Stimulated activated CD4-positive, alpha-beta T cell treated with anti-CD3 and anti-CD28 coated beads, Interleukin-4, amount 100 ng/mL, for 48 hours (primary cell): Measurements from ENCODE around the gene TANC1.
A peak's percentile ranks its signal among the peaks of the same experiment; 100 is the strongest.

Experiments
- DNase-seq, 2 donors: peaks; one replicate each; pipeline ENCODE4 v3.0.0-alpha.2; 2020; ENCODE audit warnings: low read depth in 2 of 2

Gene TANC1

DNA sequence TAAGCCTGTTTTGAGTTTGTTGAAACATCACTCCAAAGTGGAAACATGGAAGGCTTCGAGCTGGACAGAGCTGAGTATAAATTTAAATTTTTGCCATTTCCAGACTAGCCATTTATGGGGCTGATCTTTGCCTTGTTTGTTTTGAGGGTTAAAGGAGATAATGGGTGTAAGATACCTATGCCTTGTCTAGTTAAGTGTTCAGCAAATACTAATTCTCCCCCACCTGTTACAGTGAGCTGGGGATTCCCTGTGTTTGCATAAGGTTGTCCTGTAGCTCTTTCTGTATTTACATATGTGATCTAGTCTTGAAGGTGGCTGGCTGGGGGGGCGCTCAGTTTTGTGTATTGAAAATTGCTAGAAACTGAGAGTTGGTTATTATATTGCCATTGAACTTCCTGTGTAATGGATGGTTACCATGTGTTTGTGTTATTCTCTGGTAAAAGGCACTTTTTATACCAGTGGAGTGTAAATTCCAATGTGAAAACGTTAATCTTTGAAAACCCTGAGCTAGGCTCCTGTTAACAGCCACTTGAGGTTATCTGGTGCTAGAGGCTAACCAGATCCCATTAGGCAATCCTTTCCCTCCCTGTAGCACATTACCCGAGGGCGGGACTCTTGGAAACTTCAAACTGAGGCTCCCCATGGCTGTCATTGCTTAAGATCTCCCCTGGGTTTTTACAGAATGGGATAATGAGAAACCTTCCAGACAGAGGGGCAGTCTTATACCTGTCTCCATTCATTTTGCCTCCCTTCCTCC, 26.7 kb downstream of the TANC1 start:
- no peak for DNase-seq

DNA sequence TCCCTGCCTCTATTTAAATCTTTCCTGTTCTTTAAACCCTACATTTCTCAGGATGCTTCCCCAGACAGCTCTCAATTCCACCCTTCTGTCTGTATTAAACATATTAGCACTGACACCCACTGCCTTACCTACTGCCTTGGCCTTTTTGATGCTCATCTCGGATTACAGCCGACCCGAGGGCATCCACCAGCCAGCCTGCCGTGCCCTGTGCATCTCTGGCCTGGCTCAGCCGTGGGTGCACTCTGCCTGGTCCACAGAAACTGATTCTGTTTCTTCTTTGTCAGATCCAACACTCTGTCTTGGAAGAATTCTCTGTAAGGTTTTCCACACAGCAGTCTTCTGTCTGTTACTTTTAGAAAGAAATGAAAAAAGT, 27.2 kb downstream of the TANC1 start:
- DNase-seq: no peak

DNA sequence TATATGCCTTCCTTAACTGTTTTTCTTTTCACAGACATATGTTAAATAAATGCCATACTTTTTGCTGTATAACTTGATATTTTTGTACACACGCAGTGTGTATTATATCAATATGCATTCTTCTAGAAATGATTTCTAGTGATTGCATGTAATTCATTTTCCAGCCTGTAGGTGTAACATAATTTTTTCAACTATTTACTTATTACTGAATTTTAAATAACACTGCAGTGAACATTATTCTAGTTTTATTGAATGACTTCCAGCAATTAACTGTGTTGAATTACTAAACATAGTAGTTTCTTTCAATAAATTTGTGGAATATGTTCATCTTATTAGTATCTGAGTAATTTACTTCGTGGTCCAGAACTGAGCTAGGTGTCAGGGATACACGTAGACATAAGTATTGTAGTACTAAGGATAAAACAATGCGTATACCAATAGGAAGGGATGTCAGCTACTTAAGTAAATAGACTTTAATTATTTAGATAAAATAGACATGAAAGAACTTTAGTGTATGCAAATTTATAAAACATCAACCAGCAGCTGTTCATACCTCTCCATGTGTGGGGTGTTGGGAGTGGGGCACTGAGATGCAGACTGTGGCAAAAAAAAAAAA, 28.0 kb downstream of the TANC1 start:
- DNase-seq: no peak

DNA sequence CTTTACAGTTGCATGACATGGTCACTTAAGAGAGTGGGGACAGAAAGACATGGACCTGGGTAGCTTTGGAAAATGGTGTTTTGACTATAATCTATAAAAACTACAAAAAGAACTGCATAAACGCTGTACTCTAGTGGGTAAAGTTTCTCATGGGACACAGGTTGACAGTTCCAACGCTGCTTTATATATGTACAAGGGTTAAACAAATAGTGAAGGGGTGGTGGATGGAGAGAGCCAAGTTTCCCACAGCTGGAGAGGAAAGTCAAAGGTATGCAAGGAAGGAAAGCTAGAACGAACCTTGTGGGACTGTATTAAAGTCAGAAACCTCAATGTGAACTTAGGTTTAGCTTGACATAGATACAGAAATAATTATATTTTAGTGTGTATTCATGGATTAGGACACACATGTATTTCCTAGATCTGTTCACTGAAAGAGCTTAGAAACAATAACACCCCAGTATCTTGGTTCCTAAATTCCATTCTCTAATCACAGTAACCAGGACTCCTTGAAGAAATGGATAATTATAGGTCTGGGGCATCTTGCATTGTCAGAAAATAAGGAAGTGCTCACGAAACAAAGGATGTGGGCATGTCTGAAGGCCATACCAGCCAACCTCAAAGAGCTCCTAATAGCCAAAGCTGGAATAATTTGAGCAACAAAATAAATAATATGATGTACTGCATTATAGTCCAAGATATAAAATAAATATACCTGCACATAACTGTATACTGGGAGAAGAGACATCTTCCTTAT, 28.8 kb downstream of the TANC1 start:
- DNase-seq: no peak

DNA sequence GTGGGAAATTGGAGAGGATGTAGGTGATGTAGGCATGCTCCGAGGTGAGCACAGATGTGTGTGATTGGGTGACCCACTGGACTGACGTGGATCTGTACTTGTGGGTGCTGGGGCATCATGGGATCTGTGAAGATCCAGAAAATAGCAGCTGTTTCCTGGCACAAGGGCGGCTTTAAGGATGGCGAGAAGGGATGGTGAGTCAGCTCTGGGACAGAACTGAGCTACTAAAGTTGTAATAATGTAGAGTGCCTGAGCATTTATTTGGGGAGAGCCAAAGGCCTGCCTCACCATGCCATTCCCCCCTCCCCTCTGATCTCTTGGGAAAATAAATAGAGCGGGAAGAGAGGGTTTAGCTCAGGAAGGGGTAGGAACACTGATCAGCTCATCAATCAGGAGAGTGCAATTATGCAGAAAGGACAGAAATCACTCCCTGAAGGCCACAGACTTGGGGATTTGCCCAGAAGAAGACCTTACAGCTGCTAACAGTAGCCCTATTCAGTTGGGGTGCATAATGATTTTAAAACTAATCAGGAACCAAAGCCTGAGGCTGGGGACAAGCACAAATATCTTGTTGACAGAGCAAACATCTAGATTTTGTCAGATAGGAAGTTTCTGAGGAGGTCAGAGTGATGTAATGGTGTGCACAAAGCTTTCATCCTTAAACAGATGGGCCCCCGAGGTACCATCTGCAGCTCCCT, 30.3 kb downstream of the TANC1 start:
- no peak for DNase-seq

DNA sequence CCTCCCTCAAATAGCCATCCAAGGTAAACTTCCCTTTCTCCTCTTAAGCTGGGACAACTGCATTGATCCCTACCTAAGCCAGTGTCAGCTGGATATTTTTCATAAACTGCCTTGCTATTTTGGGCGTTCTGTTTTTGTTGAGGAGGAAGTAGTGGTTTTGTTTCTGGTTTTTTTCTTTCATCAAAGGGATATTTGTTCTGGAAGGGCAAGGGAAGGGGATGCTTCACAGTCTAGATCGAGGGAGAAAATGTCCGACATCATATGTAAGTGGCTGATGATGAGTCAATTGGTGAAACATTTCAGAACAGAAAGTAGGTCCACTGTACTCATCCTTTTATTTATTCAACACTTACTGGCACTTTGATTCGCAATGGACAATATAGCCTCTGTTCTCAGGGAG, 31.0 kb downstream of the TANC1 start:
- no peak for DNase-seq

DNA sequence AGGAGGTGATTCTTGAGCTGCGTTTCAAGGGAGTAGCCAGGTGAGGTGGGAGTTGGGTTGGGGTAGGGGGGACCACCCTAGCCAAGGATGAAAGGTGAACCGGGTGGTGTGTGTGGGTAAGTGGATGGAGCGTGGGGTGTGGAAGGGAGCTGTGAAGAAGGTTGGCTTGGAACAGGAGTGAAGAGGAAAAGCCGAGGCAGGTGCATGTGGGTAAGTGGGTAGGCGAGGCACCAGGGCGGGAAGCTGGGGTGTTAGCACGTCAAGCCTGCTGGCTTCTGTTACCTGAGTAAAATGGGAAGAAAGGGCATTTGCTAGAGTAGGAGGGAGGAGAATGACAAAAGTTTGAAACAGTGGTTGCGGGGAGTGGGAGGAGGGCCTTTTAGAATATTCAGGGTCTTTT, 31.6 kb downstream of the TANC1 start:
- DNase-seq: no peak

DNA sequence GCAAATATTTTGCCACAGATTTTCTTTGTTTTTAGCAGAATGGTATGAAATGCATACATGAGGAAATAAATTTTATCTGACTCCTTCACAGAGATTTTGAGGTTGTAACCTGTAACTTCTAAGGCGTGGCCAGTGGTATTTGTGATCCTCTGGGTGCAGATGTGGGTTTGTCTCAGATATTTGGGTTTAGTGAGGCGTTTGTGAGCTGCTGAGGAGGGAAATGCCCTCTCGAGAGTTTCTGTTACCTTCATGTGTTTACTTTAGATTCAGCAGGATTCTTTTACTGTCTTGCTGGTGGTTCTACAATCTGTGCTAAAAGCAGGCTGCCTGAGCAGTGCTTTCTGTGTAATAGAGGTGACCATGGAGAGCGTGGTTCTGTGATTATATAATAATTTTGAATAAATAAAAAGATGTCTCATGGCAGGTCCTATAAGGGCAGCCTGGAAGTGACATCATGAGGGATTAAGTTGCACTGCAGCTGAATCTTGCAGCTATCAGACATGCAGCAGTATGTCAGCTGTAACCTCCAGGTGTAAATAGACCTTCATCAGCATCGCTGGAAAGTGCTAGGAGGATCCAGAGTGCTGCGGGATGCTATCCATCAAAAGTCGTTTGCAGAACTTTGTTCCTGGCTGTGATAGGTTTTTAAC, 34.1 kb downstream of the TANC1 start:
- DNase-seq: no peak

DNA sequence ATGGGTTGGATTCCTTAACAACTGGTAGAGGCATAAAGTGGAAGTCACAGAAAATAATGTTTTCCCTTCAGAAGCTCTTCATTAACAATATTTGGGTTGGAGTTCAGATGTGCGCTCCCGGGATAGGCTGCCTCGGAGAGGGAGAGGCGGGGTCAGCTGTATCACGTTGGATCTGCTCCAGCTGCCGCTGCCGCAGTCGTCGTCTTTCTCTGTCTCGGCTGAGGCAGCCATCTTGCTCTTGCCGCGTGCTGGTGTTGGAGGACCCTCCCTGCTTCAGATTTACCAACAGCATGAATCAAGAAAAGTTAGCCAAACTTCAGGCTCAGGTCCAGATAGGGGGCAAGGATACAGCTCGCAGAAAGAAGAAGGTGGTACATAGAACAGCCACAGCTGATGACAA, 35.1 kb downstream of the TANC1 start:
- no peak for DNase-seq

DNA sequence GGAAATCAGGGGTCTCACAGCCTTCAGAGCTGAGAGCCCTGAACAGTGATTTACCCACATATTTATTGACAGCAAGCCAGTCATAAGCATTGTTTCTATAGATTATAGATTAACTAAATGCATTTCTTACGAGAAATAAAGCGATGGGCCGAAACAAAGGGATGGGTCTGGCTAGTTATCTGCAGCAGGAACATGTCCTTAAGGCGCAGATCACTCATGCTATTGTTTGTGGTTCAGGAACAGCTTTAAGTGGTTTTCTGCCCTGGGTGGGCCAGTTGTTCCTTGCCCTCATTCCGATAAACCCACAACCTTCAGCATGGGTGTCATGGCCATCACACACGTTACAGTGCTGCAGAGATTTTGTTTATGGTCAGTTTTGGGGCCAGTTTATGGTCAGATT, 36.4 kb downstream of the TANC1 start:
- no peak for DNase-seq

DNA sequence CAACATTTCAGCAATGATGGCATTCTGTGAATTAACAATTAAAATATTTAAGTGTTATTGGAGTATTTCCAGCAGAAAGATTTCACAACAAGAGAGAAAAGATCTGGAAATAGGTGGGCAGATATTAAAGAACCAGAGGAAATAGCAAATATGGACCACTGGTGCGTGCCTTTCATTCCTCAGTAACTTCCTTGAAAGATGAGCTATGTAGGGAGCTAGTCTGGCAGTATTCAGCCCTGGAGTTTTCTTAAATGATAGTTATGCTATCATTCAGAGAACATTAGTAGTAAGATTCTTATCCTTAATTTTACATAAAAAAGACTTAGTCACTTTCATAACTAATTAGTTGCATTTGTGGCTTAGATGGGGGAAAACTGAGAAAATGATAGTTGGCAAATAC, 41.5 kb downstream of the TANC1 start:
- DNase-seq: no peak

DNA sequence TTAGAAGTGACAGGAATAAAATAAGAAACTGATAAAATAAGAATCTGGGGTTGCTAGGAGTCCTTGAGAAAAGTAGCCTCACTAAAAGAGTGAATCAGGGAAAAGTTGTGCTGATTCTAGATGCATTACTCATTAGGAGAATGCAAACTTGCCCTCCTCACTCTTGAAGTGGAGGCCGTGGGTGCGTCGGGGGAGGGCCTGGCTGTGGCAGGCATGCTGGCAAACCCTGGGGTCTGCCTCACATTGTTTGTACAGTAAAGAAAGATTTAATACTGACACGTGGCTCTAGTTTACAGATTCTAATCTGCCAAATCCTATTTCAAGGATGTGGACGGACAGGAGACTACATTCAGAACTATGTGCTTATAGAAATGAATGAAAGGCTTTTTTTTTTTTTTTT, 41.9 kb downstream of the TANC1 start:
- DNase-seq: peak; percentile 3 to 5

DNA sequence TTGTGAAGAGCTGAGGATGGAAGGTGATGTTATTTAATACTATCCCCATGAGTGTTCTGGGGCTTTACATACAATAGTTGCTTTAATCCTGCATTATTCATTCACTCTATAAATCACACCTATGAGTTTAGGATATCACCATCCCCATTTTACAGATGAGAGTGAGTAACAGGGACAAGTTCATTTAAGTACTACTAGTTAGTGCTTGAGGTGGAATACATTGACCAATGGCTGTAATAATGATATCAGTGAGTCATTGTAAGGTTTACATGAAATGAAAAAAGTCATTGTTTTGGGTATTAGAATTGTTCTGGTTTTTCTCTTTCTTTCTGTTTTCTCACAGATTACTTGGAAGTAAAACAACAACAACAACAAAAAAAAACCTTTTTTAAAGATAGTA, 42.5 kb downstream of the TANC1 start:
- DNase-seq: no peak

DNA sequence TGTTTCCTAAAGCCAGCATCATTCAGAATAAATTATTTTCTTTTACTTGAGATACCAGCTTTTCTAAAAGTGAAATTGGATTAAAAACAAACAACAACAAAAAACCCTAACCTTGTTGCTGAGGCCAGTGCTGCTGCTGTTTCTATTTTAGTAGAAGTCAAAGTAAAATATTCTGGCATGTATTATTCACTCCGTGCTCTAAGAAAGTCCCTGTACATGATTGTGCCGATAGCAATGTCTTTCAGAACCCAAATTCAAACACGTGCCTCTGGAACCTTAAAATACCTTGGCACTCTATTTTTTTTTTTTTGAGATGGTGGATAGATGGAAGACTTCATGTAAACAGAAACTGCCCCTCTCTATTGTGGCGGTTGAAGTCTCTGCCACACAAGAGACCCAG, 43.7 kb downstream of the TANC1 start:
- no peak for DNase-seq

DNA sequence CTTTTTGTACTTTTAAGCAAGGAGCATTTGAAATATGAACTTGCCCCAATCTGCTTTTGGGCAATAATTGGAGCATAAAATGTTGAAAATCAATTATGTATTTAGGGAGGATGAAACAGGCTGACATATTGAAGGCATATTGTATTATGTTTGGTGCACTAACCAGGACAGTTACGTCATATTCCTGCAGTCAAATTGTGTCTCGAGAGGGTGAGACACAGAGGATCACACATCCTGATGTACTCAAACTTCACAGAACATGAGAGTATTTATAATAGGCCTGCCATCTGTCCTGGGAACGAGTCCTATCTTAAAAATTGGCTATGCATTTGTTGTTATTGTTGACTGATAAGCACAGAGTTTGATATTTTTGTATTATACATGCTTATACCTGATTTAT, 44.7 kb downstream of the TANC1 start:
- DNase-seq: no peak

DNA sequence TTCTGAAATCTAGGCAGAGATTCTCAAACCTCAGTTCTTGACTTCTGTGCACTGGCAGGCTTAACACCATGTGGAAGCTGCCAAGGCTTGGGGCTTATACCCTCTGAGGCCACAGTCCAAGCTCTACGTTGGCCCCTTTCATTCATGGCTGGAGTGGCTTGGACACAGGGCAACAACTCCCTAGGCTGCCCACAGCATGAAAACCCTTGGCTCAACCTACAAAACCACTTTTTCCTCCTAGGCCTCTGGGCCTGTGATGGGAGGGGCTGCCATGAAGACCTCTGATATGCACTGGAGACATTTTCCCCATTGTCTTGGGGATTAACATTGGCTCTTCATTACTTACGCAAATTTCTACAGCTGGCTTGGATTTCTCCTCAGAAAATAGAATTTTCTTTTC, 46.7 kb downstream of the TANC1 start:
- no peak for DNase-seq

DNA sequence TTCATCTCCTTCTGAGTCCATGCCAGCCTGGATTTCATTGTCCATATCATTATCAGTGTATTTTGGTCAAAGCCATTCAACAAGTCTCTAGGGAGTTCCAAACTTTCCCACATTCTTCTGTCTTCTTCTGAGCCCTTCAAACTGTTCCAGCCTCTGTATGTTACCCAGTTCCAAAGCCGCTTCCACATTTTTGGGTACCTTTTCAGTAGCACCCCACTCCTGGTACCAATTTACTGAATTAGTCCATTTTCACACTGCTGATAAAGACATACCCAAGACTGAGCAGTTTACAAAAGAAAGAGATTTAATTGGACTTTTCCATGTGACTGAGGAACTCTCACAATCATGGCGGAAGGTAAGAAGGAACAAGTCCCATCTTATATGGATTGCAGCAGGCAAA, 47.4 kb downstream of the TANC1 start:
- DNase-seq: no peak

DNA sequence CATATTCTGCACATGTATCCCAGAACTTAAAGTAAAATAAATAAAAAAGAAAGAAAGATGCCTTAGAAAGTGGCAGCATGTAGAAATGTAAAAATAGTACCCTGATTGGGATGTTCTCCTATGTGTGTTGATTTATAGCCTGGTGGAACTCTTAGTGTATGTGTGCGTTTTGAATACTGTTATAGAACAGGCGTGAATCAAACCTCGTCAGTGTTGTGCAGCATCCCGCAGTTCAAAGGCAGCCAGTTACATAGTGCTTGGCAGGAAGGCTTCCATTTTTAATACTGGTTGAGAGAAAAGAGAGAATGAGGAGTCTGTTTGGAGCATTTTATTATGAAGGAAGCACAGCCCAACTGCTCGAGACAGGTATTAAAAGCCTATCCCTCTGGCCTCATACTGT, 49.4 kb downstream of the TANC1 start:
- DNase-seq: no peak

DNA sequence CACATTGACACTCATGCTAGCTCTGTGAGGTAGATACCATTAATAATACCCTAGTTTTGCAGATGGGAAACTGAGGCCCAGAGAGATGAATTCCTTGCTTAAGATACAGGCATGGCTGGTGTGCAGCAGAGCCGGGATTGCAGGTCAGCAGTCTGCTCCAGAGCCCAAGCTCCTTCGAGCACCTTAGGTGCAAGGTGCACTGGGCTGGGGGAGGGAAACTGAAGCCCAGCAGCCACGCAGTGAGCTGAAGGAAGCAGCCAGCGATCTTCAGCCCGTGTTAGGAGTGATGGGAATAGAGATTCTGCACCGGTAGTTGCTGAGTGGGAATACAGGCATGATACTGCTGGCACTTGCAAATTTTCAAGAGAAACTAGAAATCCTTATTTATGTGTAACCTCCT, 50.6 kb downstream of the TANC1 start:
- no peak for DNase-seq

DNA sequence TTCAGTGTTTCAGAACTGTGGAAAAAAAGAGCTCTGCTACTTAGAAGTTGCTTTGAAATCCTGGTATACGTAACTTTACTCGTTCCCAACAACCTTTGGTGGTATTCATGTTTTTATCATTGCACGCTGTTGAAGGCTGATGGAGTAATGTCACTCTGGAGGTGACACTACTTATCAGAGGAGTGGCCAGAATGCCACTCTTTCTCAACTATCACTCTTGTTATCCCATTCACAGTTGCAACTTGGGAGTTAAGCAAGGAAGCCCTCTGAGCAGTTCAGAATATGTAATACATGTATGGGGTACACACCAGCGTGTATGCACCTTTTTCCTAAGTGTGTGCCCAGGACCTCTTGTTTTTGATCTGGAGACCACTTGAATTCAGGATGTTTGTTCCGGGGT, 53.6 kb downstream of the TANC1 start:
- no peak for DNase-seq

DNA sequence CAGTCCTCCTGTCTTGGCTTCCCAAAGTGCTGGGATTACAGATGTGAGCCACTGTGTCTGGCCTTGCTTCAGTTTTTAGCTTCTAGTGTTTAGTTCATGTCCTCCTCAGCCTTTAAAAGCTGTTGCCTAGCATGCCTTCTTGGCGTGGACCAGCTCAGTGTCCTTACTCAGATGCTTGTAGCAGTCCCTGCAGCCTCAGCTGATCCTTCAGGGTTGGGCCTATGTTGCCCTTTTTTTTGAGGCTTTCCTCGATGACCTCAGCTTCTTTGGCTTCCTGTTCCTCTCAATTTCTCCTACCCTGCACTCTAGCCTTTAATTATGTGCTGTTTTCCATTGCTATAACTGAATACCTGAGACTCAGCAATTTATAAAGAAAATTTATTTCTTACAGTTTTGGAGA, 57.7 kb downstream of the TANC1 start:
- DNase-seq: no peak

DNA sequence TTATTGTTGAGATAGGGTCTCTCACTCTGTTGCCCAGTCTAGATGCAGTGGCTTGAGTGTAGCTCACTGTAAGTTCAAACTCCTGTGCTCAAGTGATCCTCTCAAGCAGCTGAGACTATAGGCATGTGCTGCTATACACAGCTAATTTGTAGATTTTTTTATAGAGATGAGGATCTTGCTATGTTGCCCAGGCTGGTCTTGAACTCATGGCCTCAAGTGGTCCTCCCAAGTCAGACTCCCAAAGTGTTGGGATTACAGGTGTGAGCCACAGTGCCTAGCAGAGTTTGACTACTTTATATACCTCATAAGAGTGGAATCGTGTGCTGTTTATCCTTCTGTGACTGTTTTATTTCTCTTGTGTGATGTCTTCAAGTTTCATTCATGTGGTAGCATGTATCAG, 60.3 kb downstream of the TANC1 start:
- no peak for DNase-seq
